ENCODE results near the gene DTNA.
"Not testable (repeated sequence)": the region's sequence is repeated elsewhere in the genome, so short reads cannot be mapped to it uniquely, and the experiment has no call there.

The DTNA gene

GRCh38 chr18:34709750-34710441 is at the start of gene DTNA:
TSS of gene DTNA (plus strand) at chr18:34710298. CDS start at chr18:34755977, 45,679 bp downstream.
- peak; percentile 53 for DNase-seq (ENCODE audit: low spot score)

- no peak for DNase-seq (ENCODE audit: low spot score)
Measured at GRCh38 chr18:34660572-34660971, 49.5 kb upstream of the DTNA start.

GRCh38 chr18:34661464-34662087 is 48.5 kb upstream of the DTNA start:
- peak; percentile 57 for DNase-seq (ENCODE audit: low spot score)

GRCh38 chr18:34676816-34677574 is 33.1 kb upstream of the DTNA start:
- DNase-seq (ENCODE audit: low spot score) = no peak

- DNase-seq (ENCODE audit: low spot score) = not testable (repeated sequence)
Measured at GRCh38 chr18:34689750-34690149, 20.3 kb upstream of the DTNA start.

GRCh38 chr18:34691614-34692013 is 18.5 kb upstream of the DTNA start:
- no peak for DNase-seq (ENCODE audit: low spot score)

GRCh38 chr18:34694591-34695165 is 15.4 kb upstream of the DTNA start:
- no peak for DNase-seq (ENCODE audit: low spot score)

- no peak for DNase-seq (ENCODE audit: low spot score)
Measured at GRCh38 chr18:34695310-34695709, 14.8 kb upstream of the DTNA start.

GRCh38 chr18:34696671-34697070 is 13.4 kb upstream of the DTNA start:
- no peak for DNase-seq (ENCODE audit: low spot score)

- DNase-seq (ENCODE audit: low spot score) = no peak
Measured at GRCh38 chr18:34697233-34697632, 12.9 kb upstream of the DTNA start.

GRCh38 chr18:34697891-34698290 is 12.2 kb upstream of the DTNA start:
- no peak for DNase-seq (ENCODE audit: low spot score)

GRCh38 chr18:34701911-34702310 is 8.2 kb upstream of the DTNA start:
- DNase-seq (ENCODE audit: low spot score) = no peak

GRCh38 chr18:34702814-34703213 is 7.3 kb upstream of the DTNA start:
- DNase-seq (ENCODE audit: low spot score) = no peak

- DNase-seq (ENCODE audit: low spot score) = no peak
Measured at GRCh38 chr18:34704074-34704473, 6.0 kb upstream of the DTNA start.

- no peak for DNase-seq (ENCODE audit: low spot score)
Measured at GRCh38 chr18:34704823-34705222, 5.3 kb upstream of the DTNA start.

- peak; percentile 64 for DNase-seq (ENCODE audit: low spot score)
Measured at GRCh38 chr18:34707670-34708069, 2.4 kb upstream of the DTNA start.

GRCh38 chr18:34709104-34709503 is 994 bp upstream of the DTNA start:
- peak; percentile 50 for DNase-seq (ENCODE audit: low spot score)

GRCh38 chr18:34710458-34710914 is 388 bp downstream of the DTNA start:
- no peak for DNase-seq (ENCODE audit: low spot score)

GRCh38 chr18:34710934-34711333 is 836 bp downstream of the DTNA start:
- DNase-seq (ENCODE audit: low spot score) = peak; percentile 42

GRCh38 chr18:34716111-34716510 is 6.0 kb downstream of the DTNA start:
- DNase-seq (ENCODE audit: low spot score) = not testable (repeated sequence)

GRCh38 chr18:34718610-34719009 is 8.5 kb downstream of the DTNA start:
- no peak for DNase-seq (ENCODE audit: low spot score)

- no peak for DNase-seq (ENCODE audit: low spot score)
Measured at GRCh38 chr18:34720220-34720619, 10.1 kb downstream of the DTNA start.

- no peak for DNase-seq (ENCODE audit: low spot score)
Measured at GRCh38 chr18:34723143-34723542, 13.0 kb downstream of the DTNA start.

Measured in AG08396 (cell line).